G401.6 (cell line): ENCODE data around the gene PFDN5.

ENCODE experiments used
- FAIRE-seq: peaks from 2 replicates; lab custom pipeline; 2012; peaks lifted over from hg19 to GRCh38; lab: Jason Lieb, UNC

Gene PFDN5

DNA sequence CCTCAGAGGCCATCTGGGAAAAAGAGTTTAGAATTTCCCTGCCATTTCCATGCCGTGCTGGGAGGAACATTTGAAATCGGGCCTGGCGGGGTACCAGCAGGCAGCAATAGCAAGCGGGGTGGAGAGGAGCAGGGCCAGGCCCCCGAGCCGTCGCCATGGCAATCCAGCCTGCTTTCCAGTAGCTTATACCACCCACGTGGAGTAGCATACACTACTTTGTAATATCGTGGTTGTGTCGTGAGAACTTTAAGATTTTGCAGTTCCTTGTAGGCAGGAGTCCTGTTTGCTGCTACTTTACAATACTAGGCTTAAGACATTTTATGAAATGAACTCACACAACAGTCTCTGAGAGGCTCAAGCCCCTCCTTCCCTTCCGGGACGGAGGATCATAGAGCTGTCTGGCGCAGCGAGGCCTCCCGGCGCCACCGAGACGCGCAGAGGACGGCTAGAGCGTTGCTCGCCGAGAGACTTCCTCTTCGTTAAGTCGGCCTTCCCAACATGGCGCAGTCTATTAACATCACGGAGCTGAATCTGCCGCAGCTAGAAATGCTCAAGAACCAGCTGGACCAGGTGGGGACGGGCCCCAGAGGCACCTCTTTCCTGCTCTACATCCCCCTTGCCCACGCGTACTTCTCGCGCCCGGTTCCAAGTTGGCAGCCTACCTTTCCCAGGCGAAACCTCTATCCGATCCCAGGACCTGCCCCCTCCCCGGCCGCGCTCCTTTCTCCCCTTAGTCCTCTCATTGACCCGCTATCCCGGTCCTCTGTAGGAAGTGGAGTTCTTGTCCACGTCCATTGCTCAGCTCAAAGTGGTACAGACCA lies at the start of gene PFDN5:
PFDN5 (plus strand) TSS at position 473 of the 821 bp plus-strand sequence; CDS start at position 499, 26 bp downstream.
- peak; percentile 89 for FAIRE-seq

DNA sequence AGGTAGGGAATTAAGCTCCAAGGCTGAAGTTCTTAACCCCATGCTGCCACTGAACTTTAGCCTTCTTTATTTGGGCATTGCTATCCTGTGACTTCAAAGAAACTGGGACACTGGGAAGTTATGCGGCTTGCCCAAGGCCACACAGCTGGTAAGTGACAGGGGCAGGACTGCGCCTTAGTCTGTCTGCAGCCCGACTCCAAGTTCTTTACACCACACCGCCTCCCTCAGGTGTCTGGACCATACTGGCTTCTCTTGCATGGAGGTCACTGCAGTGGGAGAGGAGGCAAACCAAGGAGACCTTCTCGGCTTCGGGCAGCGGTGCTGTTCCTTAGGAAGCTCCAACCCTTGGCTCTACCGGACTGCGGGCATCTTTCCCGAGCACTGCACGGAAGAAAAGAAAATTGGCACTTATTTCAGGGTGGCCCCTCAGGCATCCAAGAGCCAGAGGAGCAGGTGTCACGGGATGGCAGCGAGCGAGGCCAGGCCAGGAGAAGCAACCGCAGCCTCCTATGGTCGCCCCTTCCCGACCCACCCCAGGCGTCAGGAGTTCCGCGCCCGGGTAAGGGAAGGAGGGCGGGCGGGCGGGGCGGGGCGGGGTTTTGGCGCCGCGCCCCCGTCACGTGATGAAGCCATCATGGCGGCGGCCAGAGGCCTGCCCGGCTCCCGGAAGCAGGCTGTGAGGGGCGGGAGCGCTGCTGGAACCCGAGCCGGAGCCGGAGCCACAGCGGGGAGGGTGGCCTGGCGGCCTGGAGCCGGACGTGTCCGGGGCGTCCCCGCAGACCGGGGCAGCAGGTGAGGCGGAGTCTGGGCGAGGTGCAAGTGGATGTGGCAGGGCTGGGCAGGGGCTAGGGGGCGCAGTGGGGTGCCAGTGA lies 43.6 kb upstream of the PFDN5 start:
- FAIRE-seq: peak; percentile 23

DNA sequence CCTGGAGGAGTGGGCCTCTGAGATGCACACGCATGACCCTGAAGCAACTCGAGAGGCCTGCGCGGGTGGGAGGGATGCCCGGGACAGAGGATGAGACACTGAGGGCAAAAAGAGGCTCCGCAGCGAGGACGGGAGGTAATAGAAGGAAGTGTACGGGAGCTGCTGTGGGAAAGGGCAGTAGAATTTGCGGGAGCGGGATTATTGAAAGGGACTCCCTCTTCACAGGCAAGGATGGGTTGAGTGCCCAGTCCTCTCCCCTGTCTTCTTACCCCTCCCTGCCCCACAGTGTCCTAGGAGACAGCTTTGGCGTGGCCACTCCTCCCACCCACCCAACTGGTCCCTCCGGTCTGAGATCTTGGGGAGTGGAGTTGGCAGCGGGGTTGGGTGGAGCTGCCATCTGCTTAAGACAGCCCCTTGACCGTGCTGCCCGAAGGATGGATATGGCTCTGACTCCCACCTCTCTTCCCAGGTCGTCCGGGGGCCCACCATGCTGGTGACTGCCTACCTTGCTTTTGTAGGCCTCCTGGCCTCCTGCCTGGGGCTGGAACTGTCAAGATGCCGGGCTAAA lies 42.9 kb upstream of the PFDN5 start:
- FAIRE-seq: no peak

DNA sequence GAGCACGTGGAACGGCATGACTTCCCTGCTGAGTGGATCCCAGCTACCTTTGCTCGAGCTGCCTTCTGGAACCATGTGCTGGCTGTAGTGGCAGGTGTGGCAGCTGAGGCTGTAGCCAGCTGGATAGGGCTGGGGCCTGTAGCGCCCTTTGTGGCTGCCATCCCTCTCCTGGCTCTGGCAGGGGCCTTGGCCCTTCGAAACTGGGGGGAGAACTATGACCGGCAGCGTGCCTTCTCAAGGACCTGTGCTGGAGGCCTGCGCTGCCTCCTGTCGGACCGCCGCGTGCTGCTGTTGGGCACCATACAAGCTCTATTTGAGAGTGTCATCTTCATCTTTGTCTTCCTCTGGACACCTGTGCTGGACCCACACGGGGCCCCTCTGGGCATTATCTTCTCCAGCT lies 42.0 kb upstream of the PFDN5 start:
- FAIRE-seq: no peak

DNA sequence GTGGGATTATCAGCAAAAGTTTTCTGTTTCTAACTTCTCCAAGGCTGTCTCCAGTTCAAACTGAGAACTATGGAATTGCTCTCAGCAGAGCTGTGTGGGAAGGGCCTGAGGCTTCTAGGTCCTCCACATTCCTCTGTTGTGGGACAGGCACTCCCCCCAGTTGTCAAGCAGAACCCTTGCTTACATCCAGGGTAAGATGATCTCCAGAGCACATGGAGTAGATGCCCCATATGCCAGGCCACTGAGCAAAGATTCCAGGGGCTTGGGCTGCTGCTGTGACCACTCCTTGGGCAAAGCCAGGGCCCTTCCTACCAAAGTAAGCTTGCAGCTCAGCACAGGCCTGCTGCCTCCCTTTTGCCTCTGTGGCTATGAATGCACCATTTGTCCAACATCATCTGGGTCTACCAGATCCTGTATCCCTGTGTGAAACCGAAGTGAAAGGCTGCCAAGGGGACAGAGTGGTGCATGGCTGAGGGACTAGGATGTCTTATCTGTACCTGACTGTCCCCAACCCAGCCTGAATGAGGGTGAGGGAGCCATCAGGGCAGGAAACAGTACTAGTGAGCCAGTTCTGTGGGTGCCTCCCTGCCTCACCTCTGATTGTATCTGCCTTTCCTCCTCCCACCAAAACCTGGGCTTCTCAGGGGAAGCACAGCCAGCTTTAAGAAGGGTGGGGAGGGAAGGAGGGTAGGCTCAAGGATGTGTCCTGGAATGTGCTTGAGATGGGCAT lies 40.4 kb upstream of the PFDN5 start:
- no peak for FAIRE-seq

DNA sequence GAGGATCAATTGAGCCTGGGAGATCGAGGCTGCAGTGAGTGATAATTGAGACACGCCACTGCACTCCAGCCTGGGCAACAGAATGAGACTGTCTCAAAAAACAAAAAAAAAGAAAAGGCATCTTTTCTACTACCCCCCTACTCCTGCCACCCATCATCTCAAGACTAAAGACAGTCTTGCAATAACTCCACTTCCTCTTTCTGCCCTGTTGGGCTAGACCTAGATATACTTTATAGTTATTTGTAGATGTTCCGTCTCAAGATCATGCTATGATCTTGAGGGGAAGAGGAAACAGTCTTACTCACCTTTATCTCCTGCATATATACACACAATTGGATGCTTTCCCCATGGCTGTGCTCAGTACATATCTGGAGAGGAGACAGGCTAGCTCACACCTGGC lies 39.3 kb upstream of the PFDN5 start:
- no peak for FAIRE-seq

DNA sequence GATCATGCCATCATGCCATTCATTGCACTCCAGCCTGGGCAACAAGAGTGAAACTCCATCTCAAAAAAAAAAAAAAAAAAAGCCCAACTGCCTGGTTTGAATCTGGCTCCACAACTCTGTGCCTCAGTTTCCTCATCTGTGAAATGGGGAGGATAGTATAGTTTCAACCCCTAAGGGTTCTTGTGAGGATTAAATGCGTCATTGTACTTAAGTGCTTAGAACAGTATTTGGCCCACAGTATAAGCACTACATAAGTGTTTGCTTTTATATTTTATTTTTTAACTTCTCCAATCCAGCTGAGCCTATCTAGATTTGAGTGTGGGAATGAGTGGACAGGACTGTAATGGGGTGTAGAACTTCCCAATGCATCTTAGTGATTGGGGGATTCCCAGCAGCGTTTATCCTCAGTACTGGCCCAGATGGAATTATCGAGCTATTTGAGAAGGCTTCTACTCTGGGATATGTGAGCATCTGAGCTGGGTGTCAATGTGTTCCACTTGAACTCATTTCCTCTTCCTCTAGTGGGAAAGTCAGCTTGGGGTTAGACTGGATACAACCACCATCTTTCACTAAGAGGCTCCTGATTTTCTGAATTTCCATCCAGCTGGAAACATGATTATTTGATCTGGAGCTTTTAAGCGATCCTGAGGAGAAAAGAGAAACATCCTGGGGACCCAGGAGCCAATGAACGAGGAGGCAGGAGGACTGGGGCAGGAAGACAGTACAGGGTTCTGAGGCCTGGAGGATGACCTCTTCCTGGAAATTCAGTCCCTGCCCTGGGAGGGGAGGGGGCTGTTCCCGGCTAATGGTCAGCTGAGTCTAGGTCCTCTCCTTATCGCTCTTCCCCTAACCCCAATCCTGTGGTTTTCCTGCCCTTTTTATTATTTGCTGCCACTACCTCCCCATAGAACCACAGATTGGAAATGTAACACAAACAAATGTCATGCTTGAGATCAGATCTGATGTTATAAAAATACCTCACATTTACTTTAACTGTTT lies 36.5 kb upstream of the PFDN5 start:
- FAIRE-seq: no peak

DNA sequence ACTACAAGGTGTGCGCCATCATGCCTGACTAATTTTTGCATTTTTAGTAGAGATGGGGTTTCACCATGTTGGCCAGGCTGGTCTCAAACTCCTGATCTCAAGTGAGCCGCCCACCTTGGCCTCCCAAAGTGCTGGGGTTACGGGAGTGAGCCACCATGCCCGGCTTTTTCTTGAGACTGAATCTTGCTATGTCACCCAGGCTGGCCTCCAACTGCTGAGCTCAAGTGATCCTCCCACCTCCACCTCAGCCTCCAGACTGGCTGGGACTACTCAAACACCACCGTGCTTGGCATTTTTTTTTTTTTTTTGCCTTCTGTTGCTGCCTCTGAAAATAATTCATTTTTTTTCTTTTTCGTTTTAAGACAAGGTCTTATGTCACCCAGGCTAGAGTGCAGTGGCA lies 35.5 kb upstream of the PFDN5 start:
- FAIRE-seq: no peak

DNA sequence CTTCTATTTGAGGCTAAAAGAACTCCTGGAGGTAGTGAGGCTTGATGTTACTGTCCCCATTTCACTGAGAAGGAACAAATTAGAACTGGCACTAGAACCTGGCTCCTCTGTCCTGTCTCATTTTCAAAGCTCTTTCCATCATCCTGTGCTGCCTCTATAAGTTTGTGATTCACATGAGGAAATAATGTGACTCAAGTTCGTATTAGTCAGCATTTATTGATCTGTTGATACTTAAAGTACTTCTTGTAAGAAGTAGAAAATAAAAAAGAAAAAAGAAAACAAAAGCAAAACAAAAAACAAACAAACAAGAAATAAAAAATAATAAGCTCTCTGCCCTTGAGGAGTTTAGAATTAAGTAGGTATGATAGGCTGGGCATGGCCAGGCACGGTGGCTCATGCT lies 29.6 kb upstream of the PFDN5 start:
- no peak for FAIRE-seq

DNA sequence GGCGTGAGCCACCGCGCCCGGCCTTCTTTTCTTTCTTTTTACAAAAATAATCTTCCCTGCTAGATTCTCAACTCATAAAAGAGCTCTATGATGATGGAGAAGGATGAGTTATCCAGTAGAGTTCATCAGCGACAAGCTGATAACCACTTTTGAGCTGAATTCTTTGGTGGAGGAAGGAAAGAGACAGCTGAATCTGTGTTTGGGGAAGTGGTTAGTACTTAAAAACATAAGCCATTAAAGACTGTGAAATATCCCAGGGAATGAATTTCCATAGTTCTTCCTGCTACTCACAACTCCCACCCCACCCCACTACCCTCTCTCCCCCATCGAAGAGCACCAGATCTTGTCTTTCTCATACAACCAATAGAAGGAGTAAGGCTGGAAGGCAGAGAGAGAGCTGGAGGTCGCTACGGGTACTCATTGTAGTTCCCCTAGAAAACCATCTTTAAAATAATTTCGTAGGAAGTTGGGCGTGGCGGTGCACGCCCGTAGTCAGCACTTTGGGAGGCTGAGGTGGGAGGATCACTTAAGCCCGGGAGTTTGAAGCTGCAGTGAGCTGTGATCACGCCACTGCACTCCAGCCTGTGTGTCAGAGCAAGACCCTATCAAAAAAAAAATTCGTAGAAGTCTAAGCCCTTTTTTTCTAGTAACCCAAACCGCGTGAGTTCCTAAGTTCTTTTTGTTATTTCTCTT lies 27.9 kb upstream of the PFDN5 start:
- no peak for FAIRE-seq

DNA sequence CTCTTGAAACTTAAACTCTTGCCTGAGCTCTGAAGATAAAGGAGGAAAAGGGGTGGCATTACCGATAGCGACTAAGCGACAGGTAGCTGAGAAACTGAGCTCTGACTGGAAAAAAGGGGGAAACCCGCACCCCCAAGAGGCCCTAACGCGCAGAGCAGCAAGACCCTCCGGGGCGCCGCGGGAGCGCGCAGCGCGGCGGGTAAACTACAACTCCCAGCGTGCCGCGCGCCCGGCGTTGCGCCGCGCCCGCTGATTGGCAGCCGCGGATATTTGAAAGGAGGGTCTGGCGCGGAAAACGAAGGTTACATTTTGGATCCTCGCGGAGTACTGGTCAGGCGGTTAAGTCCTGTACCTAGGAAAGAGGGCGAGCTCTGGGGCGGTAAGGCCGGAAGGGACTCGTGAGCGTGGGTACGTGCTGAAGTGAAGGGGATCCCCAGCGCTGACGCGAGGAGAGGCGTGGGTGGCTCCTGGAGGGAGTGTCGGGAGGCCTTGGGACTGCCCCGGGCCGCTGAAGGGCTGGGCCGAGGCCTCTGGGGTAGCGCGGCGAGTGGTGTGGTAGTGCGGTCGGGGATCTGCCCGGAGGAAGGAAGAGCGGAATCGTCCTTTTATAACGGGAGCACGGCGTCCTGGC lies 27.2 kb upstream of the PFDN5 start, which contains the start of gene ESPL1:
ESPL1 (plus strand) TSS at position 301 of the 631 bp plus-strand sequence. CDS start 468 bp downstream, outside the sequence.
- no peak for FAIRE-seq

DNA sequence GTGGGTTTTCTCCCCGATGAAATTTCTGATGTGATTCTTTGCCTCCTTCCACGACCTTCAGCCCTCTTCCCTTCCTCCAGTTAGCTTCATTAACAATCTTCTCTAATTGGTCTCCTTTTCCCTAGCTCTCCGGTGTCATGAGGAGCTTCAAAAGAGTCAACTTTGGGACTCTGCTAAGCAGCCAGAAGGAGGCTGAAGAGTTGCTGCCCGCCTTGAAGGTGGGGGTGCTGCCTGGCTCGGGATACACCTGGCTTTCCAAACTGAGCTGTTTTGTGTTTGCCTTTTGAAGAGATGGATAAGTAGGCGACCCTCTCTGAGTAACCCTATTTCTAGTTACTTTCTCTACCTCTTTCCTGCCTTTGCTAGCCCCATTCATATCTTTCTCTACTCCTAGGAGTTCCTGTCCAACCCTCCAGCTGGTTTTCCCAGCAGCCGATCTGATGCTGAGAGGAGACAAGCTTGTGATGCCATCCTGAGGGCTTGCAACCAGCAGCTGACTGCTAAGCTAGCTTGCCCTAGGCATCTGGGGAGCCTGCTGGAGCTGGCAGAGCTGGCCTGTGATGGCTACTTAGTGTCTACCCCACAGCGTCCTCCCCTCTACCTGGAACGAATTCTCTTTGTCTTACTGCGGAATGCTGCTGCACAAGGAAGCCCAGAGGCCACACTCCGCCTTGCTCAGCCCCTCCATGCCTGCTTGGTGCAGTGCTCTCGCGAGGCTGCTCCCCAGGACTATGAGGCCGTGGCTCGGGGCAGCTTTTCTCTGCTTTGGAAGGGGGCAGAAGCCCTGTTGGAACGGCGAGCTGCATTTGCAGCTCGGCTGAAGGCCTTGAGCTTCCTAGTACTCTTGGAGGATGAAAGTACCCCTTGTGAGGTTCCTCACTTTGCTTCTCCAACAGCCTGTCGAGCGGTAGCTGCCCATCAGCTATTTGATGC lies 26.4 kb upstream of the PFDN5 start:
- no peak for FAIRE-seq

DNA sequence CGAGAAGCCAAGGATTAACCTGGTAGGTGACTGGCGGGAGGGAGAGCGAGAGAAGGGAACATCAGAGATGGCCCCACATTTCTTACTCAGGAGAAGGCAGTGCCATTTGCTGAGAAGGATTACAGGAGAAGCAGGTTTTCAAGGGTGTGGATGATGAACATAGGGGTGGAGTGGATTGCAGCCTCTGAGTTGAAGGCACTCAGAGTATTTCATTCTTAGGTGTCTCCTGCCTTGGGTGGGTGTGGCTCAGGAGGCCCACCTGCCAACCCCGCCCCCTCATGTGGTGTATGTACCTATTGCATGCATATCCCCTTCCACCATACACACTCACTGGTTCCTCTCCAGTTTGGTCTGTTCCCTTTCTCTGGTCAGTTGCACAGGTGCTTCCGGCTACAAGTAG lies 20.9 kb upstream of the PFDN5 start:
- no peak for FAIRE-seq

DNA sequence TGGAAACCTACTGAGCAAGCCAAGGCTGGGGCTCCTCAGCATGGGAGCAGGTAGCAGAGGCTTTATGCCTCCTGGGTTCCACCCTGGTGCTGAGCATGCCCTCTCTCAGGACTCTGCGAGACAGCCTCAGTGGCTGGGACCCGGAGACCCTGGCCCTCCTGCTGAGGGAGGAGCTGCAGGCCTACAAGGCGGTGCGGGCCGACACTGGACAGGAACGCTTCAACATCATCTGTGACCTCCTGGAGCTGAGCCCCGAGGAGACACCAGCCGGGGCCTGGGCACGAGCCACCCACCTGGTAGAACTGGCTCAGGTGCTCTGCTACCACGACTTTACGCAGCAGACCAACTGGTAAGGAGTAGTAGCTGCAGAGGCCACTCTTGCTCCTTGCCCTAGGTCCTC lies 18.8 kb upstream of the PFDN5 start:
- no peak for FAIRE-seq

DNA sequence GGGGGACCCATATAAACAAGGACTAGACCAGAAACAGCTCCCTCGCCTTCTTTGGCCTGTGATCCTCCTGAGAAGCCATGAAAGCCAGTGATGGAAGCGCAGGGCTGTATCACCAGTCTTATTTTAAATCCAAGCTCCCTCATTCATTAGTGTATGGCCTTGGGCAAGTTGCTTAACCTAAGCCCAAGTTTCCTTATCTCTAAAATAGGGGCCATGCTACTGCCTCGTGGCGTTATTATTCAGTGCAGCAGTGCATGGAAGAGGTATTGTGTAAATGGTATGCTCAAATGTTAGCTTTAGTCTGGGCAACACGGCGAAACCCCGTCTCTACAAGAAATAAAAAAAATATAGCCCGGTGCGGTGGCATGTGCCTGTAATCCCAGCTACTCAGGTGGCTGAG lies 17.4 kb upstream of the PFDN5 start:
- no peak for FAIRE-seq

DNA sequence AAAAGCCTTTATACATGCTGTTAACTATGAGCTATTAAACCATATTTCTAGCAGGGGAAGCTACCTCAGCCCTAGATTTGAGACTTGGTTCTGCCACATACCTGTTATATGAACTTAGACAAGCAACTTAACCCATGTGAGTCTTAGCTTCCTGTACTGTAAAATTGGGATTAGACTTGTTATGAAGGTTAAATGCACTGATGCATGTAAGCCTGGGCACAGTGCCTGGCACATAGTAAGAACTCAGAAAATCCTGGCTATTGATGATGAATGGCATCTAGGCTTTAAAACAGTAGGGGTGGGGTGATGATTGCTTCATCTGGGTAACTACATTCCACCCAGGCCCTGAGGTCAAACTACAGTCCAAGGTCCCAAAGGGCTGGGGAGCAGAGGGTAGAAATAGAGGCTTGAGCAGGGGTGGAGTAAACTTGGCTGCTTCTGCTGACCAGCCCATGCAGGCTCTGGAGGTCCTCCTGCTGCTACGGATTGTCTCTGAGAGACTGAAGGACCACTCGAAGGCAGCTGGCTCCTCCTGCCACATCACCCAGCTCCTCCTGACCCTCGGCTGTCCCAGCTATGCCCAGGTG lies 16.0 kb upstream of the PFDN5 start:
- FAIRE-seq: no peak

DNA sequence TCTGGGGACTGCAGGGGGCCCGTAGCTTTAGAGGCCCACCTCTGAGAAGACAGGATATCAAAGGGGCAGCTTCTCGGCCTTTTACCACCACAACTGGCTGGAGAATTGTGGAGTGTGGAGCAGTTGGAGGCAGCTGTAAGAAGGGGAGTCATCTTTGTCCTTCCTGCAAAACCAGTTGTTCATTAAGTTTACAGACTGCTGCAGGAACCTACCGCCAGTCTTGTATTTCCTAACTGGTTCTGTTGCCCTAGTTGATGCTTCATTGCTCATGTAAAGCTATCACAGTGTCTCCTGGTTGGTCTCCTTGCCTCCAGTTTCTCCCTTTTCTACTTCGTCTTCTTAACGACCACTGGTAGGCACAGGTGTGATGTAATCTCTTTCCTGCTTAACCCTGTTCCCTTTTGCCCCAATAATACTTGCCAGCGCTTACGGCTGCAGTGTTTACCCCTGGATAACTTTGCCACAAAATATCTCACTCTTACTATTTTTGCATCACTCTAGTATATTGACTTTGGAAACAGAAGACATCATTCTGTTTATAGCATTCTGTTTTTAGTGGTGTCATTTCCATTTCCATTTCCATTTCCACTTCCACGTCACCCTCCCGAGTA lies 15.3 kb upstream of the PFDN5 start:
- no peak for FAIRE-seq

DNA sequence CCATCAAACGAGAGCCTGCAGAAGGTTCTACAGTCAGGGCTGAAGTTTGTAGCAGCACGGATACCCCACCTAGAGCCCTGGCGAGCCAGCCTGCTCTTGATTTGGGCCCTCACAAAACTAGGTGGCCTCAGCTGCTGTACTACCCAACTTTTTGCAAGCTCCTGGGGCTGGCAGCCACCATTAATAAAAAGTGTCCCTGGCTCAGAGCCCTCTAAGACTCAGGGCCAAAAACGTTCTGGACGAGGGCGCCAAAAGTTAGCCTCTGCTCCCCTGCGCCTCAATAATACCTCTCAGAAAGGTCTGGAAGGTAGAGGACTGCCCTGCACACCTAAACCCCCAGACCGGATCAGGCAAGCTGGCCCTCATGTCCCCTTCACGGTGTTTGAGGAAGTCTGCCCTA lies 8.9 kb upstream of the PFDN5 start:
- no peak for FAIRE-seq
